Mesothelial cell of epicardium (in vitro differentiated cells): Measurements from ENCODE around the gene TNFRSF17. TPM values are rescaled to one million over a fixed set of nuclear protein-coding genes. Genes with fewer than 3 reads are reported as not detected.
A peak's percentile ranks its signal among the peaks of the same experiment; 100 is the strongest.
"Not testable (repeated sequence)": the region's sequence is repeated elsewhere in the genome, so short reads cannot be mapped to it uniquely, and the experiment has no call there.

ENCODE experiments used
- DNase-seq, 2 experiments: peaks; one replicate each; pipeline ENCODE4 v3.0.0; 2021; ENCODE audit warnings: low spot score in 2 of 2; ENCODE audit not compliant: unreplicated experiment in 2 of 2
- H3K27ac Mint-ChIP-seq: 2 replicates; pipeline ENCODE4 v1.8.0; 2021; ENCODE audit warnings: mixed read lengths
- H3K27me3 Mint-ChIP-seq: 2 replicates; pipeline ENCODE4 v1.8.0; 2021; ENCODE audit warnings: low read depth, mixed read lengths
- H3K36me3 Mint-ChIP-seq: 2 replicates; pipeline ENCODE4 v1.8.0; 2021; ENCODE audit warnings: mixed read lengths
- H3K4me1 Mint-ChIP-seq: 2 replicates; pipeline ENCODE4 v1.8.0; 2021; ENCODE audit warnings: mixed read lengths
- H3K4me3 Mint-ChIP-seq: 2 replicates; pipeline ENCODE4 v1.8.0; 2021; ENCODE audit warnings: mild to moderate bottlenecking, moderate library complexity, mixed read lengths
- H3K9me3 Mint-ChIP-seq: 2 replicates; pipeline ENCODE4 v1.8.0; 2021; ENCODE audit warnings: mixed read lengths
- total RNA-seq: library from RNA; stranded (reverse); gene quantifications from 3 replicates; pipeline ENCODE4 v1.2.1, GENCODE V29; 2021
- TF ChIP-seq, protein P1 (sequence below): fragments of 200-600 bp; sonication (generic); IDR thresholded peaks from one replicate; pipeline ENCODE4 v1.5.0; 2021; ENCODE audit warnings: antibody characterized with exemption; ENCODE audit not compliant: unreplicated experiment

TNFRSF17 gene
- total RNA-seq, 1 donor from 2014 or later = not detected

DNA sequence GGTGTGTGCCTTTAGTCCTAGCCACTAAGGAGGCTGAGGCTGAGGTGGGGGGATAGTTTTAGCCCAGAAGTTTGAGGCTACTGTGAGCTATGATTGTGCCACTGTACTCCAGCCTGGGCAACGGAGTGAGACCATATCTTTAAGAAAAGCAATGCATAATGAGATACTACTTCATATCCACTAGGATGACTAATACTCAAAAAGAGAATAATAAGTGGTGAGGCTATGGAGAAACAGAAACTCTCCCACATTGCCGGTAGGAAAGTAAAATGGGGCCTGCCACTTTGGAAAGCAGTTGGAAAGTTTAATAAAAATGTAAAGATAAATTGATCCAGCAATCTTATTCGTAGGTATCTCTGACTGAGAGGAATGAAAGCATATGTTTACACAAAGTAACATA lies 18.6 kb upstream of the TNFRSF17 start:
- Mint-ChIP-seq H3K9me3 (no peaks in the 10 kb centered on the region), H3K36me3 (no peaks in the 10 kb centered on the region), H3K27me3 (no peaks in the 10 kb centered on the region), H3K4me1 (peaks cover 2% of the 10 kb centered on the region), H3K4me3 (no peak overlapping the region), H3K27ac (no peak overlapping the region)
- DNase-seq = no peak
- TF ChIP-seq, protein P1, sequence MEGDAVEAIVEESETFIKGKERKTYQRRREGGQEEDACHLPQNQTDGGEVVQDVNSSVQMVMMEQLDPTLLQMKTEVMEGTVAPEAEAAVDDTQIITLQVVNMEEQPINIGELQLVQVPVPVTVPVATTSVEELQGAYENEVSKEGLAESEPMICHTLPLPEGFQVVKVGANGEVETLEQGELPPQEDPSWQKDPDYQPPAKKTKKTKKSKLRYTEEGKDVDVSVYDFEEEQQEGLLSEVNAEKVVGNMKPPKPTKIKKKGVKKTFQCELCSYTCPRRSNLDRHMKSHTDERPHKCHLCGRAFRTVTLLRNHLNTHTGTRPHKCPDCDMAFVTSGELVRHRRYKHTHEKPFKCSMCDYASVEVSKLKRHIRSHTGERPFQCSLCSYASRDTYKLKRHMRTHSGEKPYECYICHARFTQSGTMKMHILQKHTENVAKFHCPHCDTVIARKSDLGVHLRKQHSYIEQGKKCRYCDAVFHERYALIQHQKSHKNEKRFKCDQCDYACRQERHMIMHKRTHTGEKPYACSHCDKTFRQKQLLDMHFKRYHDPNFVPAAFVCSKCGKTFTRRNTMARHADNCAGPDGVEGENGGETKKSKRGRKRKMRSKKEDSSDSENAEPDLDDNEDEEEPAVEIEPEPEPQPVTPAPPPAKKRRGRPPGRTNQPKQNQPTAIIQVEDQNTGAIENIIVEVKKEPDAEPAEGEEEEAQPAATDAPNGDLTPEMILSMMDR = no peak

DNA sequence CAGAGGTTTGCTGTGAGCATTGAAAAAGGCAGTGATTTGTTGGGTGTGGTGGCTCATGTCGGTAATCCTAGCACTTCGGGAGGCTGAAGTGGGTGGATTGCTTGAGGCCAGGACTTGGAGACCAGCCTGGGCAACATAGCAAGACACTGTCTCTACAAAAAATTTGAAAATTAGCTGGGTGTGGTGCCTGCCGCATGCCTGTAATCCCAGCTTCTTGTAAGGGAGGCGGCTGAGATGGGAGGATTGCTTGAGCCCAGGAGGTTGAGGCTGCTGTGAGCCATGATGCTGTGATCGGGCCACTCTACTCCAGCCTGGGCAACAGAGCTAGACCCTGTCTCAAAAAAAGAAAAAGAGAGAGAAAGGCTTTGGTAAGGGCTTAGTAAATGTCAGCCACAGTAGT lies 16.2 kb upstream of the TNFRSF17 start:
- no peaks in the 10 kb centered on the region for H3K9me3 Mint-ChIP-seq
- no peak overlapping the region for H3K27ac Mint-ChIP-seq
- H3K4me3 Mint-ChIP-seq = no peak overlapping the region
- peaks cover 2% of the 10 kb centered on the region for H3K4me1 Mint-ChIP-seq
- no peaks in the 10 kb centered on the region for H3K27me3 Mint-ChIP-seq
- DNase-seq = no peak
- no peaks in the 10 kb centered on the region for H3K36me3 Mint-ChIP-seq
- TF ChIP-seq, protein P1 = no peak

DNA sequence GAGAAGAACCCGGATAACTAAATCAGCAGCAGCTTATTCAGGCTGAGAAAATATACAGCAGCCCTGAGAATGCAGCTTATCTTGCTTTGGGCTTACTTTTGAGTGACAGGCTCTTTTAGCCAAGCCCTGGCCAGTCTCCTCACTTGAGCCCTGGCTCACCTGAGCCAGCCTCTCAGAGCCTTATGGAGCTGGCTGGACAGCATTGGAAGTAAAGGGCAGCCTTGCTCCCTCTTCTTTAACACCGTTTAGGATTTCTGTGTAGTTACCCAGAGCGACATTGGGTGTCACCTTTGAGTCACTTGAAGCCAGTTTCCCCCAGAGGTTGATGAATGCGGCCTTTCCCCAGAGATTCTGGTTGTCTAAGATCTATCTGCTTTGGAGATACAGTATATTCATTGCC lies 15.5 kb upstream of the TNFRSF17 start:
- Mint-ChIP-seq H3K4me3 (no peak overlapping the region), H3K4me1 (peaks cover 2% of the 10 kb centered on the region), H3K36me3 (no peaks in the 10 kb centered on the region), H3K9me3 (no peaks in the 10 kb centered on the region), H3K27ac (no peak overlapping the region), H3K27me3 (no peaks in the 10 kb centered on the region)
- TF ChIP-seq, protein P1 = no peak
- DNase-seq = no peak

DNA sequence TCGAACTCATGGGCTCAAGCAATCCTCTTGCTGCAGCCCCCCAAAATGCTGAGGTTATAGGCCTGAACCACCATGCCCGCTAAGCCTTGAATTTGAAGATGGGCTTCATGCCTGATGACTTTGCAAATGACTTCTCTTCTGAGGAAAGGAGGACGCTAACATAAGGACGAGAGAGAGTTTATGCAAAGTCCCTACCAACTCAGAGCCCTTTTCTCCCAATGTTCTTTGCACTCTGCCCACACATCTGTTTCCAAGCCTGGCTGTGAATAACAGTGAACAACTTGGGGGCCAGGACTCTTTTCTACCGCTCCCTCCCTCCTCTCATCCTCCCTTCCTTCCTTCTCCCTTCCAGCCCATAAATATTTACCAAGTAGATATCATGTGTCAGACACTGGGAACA lies 14.6 kb upstream of the TNFRSF17 start:
- H3K27ac Mint-ChIP-seq = peak overlapping the region; percentile 58
- no peaks in the 10 kb centered on the region for H3K9me3 Mint-ChIP-seq
- no peaks in the 10 kb centered on the region for H3K27me3 Mint-ChIP-seq
- H3K36me3 Mint-ChIP-seq = no peaks in the 10 kb centered on the region
- H3K4me1 Mint-ChIP-seq = peaks cover 2% of the 10 kb centered on the region
- DNase-seq = no peak
- H3K4me3 Mint-ChIP-seq = no peak overlapping the region
- TF ChIP-seq, protein P1 = no peak

GRCh38 chr16:11953576-11953975 lies 11.4 kb upstream of the TNFRSF17 start:
- not testable (repeated sequence) for H3K27ac Mint-ChIP-seq, DNase-seq, H3K27me3 Mint-ChIP-seq, H3K36me3 Mint-ChIP-seq, H3K9me3 Mint-ChIP-seq, H3K4me1 Mint-ChIP-seq, H3K4me3 Mint-ChIP-seq

GRCh38 chr16:11955713-11956123 lies 9.3 kb upstream of the TNFRSF17 start:
- Mint-ChIP-seq H3K27ac (no peak overlapping the region), H3K9me3 (no peaks in the 10 kb centered on the region), H3K4me1 (peaks cover 4% of the 10 kb centered on the region), H3K36me3 (no peaks in the 10 kb centered on the region), H3K4me3 (no peak overlapping the region), H3K27me3 (no peaks in the 10 kb centered on the region)
- TF ChIP-seq, protein P1 = no peak
- no peak for DNase-seq
